OCI-LY1 (cell line): Measurements from ENCODE around the gene TYW1.
"Not testable (repeated sequence)": the region's sequence is repeated elsewhere in the genome, so short reads cannot be mapped to it uniquely, and the experiment has no call there.

Source experiments
- EZH2 ChIP-seq: fragments of 200-600 bp; sonication (generic), shearing (Covaris generic); IDR thresholded peaks from 2 replicates; pipeline ENCODE4 v1.8.0; 2017; ENCODE audit warnings: borderline replicate concordance, mixed run types, mild to moderate bottlenecking, antibody characterized with exemption, low read length, moderate library complexity, mixed read lengths
- TF ChIP-seq, protein P1 (sequence below): fragments of 200-600 bp; sonication (generic), shearing (Covaris generic); IDR thresholded peaks from 2 replicates; pipeline ENCODE4 v1.5.1; 2017; ENCODE audit warnings: mild to moderate bottlenecking, antibody characterized with exemption, low read length, moderate library complexity, mixed read lengths

DNA sequence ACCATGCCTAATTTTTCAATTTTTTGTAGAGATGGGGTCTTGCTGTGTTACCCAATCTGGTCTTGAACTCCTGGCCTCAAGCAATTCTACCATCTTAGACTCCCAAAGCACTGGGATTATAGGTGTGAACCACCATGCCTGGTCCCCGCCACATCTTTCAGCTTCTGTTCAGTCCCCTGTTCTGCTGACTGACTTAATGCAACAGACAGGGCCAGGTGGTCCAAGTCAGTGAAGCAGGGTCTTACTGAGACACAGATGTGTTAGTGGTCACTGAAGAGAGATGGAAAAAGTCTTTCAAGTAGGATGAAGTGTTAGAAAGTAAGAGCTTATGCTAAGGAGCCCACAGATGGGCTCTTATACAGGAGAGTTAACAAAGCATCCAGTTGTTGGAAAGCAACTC lies 246.2 kb downstream of the TYW1 start:
- TF ChIP-seq, protein P1, sequence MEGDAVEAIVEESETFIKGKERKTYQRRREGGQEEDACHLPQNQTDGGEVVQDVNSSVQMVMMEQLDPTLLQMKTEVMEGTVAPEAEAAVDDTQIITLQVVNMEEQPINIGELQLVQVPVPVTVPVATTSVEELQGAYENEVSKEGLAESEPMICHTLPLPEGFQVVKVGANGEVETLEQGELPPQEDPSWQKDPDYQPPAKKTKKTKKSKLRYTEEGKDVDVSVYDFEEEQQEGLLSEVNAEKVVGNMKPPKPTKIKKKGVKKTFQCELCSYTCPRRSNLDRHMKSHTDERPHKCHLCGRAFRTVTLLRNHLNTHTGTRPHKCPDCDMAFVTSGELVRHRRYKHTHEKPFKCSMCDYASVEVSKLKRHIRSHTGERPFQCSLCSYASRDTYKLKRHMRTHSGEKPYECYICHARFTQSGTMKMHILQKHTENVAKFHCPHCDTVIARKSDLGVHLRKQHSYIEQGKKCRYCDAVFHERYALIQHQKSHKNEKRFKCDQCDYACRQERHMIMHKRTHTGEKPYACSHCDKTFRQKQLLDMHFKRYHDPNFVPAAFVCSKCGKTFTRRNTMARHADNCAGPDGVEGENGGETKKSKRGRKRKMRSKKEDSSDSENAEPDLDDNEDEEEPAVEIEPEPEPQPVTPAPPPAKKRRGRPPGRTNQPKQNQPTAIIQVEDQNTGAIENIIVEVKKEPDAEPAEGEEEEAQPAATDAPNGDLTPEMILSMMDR: not testable (repeated sequence)
- not testable (repeated sequence) for TF ChIP-seq EZH2
